GM20000 (cell line): Measurements from ENCODE around the gene SHANK1.

Experiments
- DNase-seq: peaks from one replicate; pipeline ENCODE4 v3.0.0; 2012; ENCODE audit warnings: low spot score
- TF ChIP-seq, protein P1 (sequence below): IDR thresholded peaks from 2 replicates; pipeline ENCODE4 v1.5.1; 2012; ENCODE audit warnings: mild to moderate bottlenecking, control low read depth; ENCODE audit errors: extremely low read depth, missing control alignments

SHANK1 gene

DNA sequence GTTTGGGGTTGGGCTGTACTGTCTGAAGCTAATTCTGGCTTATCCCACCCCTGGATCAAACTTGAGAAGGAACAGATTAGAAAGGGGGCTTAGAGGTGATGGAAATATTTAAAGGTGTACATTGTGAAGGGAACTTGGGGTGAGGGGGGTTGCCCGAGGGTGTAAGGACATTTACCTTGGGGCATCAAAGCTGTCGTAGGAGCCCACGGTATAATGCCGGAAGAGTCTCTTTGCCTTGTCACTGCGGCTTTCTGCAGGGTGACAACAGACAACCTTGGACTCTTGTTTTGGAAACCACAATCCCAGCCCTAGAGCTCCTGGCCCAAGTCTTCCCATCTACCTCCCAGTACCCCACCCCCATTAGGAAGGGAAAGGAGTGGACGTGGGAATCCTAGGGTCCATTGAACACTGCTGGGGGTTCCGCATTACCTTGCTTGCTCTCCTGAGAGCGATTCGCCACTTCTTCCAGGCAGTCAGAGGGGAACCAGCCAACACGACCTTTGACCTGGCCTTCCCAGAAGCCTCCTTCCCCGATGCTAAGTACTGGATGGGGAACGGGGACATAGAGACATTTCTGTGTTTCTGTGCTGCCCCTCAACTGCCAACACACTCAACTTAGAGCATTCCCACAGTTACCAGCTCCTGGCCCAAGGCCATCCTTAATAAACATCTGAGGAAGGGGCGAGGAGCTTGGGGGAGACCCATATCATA, 22.0 kb downstream of the SHANK1 start:
- no peak for DNase-seq
- TF ChIP-seq, protein P1, sequence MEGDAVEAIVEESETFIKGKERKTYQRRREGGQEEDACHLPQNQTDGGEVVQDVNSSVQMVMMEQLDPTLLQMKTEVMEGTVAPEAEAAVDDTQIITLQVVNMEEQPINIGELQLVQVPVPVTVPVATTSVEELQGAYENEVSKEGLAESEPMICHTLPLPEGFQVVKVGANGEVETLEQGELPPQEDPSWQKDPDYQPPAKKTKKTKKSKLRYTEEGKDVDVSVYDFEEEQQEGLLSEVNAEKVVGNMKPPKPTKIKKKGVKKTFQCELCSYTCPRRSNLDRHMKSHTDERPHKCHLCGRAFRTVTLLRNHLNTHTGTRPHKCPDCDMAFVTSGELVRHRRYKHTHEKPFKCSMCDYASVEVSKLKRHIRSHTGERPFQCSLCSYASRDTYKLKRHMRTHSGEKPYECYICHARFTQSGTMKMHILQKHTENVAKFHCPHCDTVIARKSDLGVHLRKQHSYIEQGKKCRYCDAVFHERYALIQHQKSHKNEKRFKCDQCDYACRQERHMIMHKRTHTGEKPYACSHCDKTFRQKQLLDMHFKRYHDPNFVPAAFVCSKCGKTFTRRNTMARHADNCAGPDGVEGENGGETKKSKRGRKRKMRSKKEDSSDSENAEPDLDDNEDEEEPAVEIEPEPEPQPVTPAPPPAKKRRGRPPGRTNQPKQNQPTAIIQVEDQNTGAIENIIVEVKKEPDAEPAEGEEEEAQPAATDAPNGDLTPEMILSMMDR = no peak

- TF ChIP-seq, protein P1 = no peak
- no peak for DNase-seq
These were observed 23.5 kb downstream of the SHANK1 start for GRCh38 chr19:50696094-50696483.

DNA sequence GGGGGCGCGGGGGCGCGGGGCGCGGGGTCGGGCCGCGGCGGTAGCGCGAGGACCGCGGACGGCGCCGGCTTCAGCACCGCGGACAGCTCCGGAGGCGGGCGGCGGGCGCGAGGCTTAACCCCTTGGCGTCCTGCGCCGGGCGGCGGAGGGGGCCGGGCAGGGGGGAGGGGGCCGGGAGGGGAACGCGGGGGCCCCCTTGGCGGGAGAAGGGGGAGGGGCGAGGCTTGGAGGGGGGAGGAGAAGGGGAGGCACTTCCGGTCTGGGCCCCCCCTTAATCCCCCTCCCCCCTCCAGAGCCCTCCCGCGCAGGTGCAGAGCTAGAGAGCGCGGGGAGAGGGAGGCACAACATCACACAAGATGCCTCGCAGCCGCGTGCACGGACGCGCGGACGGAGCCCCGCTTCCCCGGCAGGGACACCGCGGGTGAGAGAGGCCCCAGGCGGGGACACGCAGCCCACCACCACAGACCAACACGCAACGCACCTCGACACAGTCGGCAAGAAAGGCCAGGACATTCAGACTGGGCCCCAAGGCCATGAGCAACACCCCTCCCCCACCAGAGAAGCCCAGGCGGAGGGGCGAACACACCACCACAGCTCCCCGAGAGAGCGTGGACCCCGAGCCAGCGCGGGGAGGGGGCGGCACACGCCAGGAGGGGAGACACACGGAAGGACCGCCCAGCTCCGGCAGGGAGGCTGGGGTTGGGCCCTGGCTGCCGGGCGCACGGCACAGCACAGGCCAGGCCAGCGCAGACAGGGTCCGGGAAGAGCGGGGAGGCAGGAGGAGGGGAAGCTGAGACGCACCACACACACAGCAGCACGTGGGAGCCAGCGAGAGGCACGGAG, 24.1 kb downstream of the SHANK1 start:
- TF ChIP-seq, protein P1 = no peak
- DNase-seq = peak; percentile 84

DNA sequence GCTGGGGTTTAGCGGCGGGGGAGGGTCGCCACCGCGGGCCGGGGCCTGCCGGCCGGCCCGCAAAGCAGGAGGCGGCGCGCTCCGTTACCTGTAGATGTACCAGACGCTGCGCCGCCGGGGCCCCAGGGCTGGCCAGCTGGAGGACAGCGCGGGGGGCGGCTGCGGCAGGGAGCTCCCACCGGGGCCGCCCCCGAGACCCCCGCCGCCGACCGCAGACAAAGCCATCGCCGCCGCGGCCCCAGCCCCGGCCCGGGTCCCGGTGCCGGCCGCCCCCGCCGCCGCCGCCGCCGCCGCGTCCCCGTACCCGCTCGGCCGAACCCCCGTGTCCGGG, 24.8 kb downstream of the SHANK1 start:
- TF ChIP-seq, protein P1 = no peak
- no peak for DNase-seq

DNA sequence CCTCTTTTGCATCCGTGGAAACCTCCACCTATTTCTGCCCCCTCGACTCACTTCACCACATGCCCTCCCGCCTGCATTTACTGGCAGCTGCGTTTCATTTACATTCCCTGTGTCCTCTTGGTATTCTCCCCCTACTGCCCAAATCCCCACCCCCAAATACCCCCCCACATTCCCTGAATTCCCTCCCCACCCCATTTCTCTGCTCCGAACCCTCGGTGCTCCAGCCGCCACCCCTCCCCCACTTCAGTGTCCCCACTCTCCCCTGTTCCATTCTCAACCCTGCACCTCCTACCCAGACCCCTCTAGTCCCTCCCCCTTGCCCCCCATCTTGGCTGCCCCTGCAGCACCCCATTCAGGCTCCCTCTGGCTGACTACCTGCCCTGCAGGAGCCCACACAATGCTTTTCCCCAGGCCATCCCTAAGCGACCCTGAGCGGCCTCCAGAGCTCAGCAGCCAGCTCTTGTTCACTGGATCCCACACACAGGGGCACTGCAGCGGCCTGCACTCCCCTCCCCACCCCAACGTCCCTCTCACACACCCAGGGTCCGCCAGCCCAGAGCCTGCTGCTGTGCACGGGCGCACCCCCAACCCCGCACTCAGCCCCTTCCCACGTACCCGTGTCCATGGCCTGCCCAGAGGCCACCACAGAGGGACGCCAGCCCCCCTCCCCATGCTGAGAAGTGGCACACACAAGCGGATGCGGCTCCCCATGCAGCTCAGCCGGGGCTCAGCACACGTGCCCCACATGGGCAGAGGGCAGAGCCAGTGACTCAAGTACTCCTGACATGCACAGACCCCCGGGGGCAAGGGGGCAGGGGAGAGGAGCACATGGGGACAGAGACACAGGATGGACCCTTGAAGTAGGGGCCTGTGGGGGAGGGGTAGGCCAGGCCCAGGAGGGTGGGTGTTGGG, 26.3 kb downstream of the SHANK1 start:
- TF ChIP-seq, protein P1 = no peak
- DNase-seq = no peak

DNA sequence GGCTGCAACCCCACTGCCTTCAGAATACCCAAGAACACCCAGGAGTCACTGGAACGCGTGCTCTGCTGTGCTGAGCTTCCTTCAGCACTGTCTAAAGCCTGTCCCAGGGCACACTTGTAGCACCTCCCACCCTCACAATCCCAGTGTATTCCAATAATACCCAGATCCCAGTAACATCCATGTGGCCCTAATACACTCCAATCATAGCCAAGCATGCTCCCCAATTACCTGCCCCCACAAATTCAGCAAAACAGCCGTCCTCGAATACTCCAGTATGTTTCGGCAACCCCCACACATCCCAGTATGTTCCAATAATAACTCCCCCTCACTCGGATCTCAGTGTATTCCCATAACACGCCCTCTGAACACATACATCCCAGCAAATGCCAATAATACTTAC, 29.2 kb downstream of the SHANK1 start:
- no peak for DNase-seq
- TF ChIP-seq, protein P1 = no peak

- TF ChIP-seq, protein P1 = no peak
- DNase-seq = no peak
These were observed 30.8 kb downstream of the SHANK1 start for GRCh38 chr19:50688766-50689165.
